Right ventricle myocardium inferior (tissue), 1 donor: Measurements from ENCODE around the gene DNAJB5. TPM values are rescaled to one million over a fixed set of nuclear protein-coding genes. Genes with fewer than 3 reads are reported as not detected.
"Not testable (repeated sequence)": the region's sequence is repeated elsewhere in the genome, so short reads cannot be mapped to it uniquely, and the experiment has no call there.

Source experiments
- ATAC-seq: fragments of 200-7000 bp; cut with Tn5 transposase; one replicate; pipeline ENCODE4 v1.9.1; 2020; ENCODE audit warnings: mild to moderate bottlenecking, moderate library complexity
- DNase-seq: peaks from one replicate; pipeline ENCODE4 v3.0.0; 2021; ENCODE audit errors: missing footprints
- intact Hi-C: fragments of 100-400 bp; cut with DNase I; formaldehyde crosslinking; loops from one replicate; pipeline ENCODE4 v1.11.0; 2022
- long read RNA-seq: library from polyadenylated mRNA; unstranded; transcript quantifications from one replicate; pipeline ENCODE4 v2.0.0, GENCODE V29; 2021
- total RNA-seq: library from RNA; stranded (reverse); fragmentation: NEBNext Ultra II Directional; extraction: Animal tissue kit (Norgen Biotek cat#: 25700); gene quantifications from one replicate; pipeline ENCODE4 v1.2.1, GENCODE V29; 2021
- donor health status: DM: no; HTN: yes; CAD: no; lungs with severe emphysema.

The DNAJB5 gene
- total RNA-seq: 66.5 TPM
- long read RNA-seq, full-length matches to known transcripts: 7 of 11 reads
- long read RNA-seq, partial matches to known transcripts: 1 of 11 reads
- long read RNA-seq, other reads (novel, unspliced or antisense): 3 of 11 reads

- DNase-seq (peak; percentile 99), ATAC-seq (peak; percentile 89)
- intact Hi-C loops: loop anchor here (2.0 kb wide), 1 partner anchor 84 kb away; the partner anchor contains the start of gene VCP
Observed at GRCh38 chr9:34989003-34989945, at the start of gene DNAJB5. Gene DNAJB5 (plus strand): TSS chr9:34989745. CDS start chr9:34990631, 886 bp downstream.

GRCh38 chr9:34939989-34940388, 49.6 kb upstream of the DNAJB5 start:
- intact Hi-C loops, DNase-seq, ATAC-seq: not testable (repeated sequence)

- DNase-seq: no peak
- no peak for ATAC-seq
- intact Hi-C loops: no loop called here
Observed at GRCh38 chr9:34948451-34948850, 41.1 kb upstream of the DNAJB5 start.

- ATAC-seq (no peak), DNase-seq (no peak)
- intact Hi-C loops: no loop called here
Observed at GRCh38 chr9:34954225-34954624, 35.3 kb upstream of the DNAJB5 start.

- intact Hi-C loops, ATAC-seq, DNase-seq: not testable (repeated sequence)
Observed at GRCh38 chr9:34956066-34956465, 33.5 kb upstream of the DNAJB5 start.

- DNase-seq: no peak
- ATAC-seq: no peak
- intact Hi-C loops: no loop called here
Observed at GRCh38 chr9:34956648-34957047, 32.9 kb upstream of the DNAJB5 start.

- intact Hi-C loops: no loop called here
- no peak for DNase-seq
- peak; percentile 37 for ATAC-seq
Observed at GRCh38 chr9:34957492-34958410, 31.8 kb upstream of the DNAJB5 start, which contains the start of gene PHF24. Gene PHF24 (plus strand): TSS chr9:34958285. CDS start chr9:34971299, 13,014 bp downstream.

GRCh38 chr9:34958411-34958982, 31.0 kb upstream of the DNAJB5 start:
- no peak for DNase-seq
- no peak for ATAC-seq
- intact Hi-C loops: no loop called here

- DNase-seq (no peak), ATAC-seq (no peak)
- intact Hi-C loops: no loop called here
Observed at GRCh38 chr9:34959461-34959860, 30.1 kb upstream of the DNAJB5 start.

- intact Hi-C loops: no loop called here
- ATAC-seq (no peak), DNase-seq (no peak)
Observed at GRCh38 chr9:34961574-34962490, 27.7 kb upstream of the DNAJB5 start.

GRCh38 chr9:34962546-34962945, 27.0 kb upstream of the DNAJB5 start:
- no peak for DNase-seq
- ATAC-seq: no peak
- intact Hi-C loops: no loop called here

- no peak for DNase-seq
- intact Hi-C loops: no loop called here
- ATAC-seq: no peak
Observed at GRCh38 chr9:34963552-34963951, 26.0 kb upstream of the DNAJB5 start.

- DNase-seq: no peak
- no peak for ATAC-seq
- intact Hi-C loops: no loop called here
Observed at GRCh38 chr9:34964458-34964857, 25.1 kb upstream of the DNAJB5 start.

- no peak for DNase-seq
- intact Hi-C loops: no loop called here
- ATAC-seq: no peak
Observed at GRCh38 chr9:34971146-34971811, 18.3 kb upstream of the DNAJB5 start.

- DNase-seq (no peak), ATAC-seq (no peak)
- intact Hi-C loops: no loop called here
Observed at GRCh38 chr9:34974664-34975063, 14.9 kb upstream of the DNAJB5 start.

GRCh38 chr9:34976441-34976840, 13.1 kb upstream of the DNAJB5 start:
- ATAC-seq: no peak
- intact Hi-C loops: no loop called here
- DNase-seq: no peak

- no peak for DNase-seq
- intact Hi-C loops: no loop called here
- no peak for ATAC-seq
Observed at GRCh38 chr9:34976992-34977391, 12.6 kb upstream of the DNAJB5 start.
